K562 (cell line): ENCODE results near the gene HMOX2. TPM values are rescaled to one million over a fixed set of nuclear protein-coding genes. Genes with fewer than 3 reads are reported as not detected.

Source experiments
- CBFA2T3 ChIP-seq: fragments of 450-650 bp; IDR thresholded peaks from 2 replicates; pipeline ENCODE4 v1.6.1; 2017
- CGGBP1 ChIP-seq: fragments of 250-450 bp; sonication (Bioruptor Pico); IDR thresholded peaks from 2 replicates; pipeline ENCODE4 v1.9.0; 2021; ENCODE audit warnings: mild to moderate bottlenecking
- DEAF1 ChIP-seq: fragments of 450-650 bp; formaldehyde crosslinking; IDR thresholded peaks from 2 replicates; pipeline ENCODE4 v1.4.0; 2020; ENCODE audit warnings: mild to moderate bottlenecking, moderate library complexity
- E2F4 ChIP-seq: sonication (generic); formaldehyde crosslinking; IDR thresholded peaks from 2 replicates; pipeline ENCODE4 v1.8.0; 2022; ENCODE audit warnings: mild to moderate bottlenecking, low read depth, missing genetic modification reagents
- EP300 ChIP-seq: IDR thresholded peaks from 2 replicates; pipeline ENCODE4 v1.6.1; 2012; ENCODE audit warnings: low read length, improper control_type of control experiment
- MIER1 ChIP-seq: fragments of 450-650 bp; IDR thresholded peaks from 2 replicates; pipeline ENCODE4 v1.6.1; 2016; ENCODE audit warnings: antibody characterized with exemption, mild to moderate bottlenecking, low read depth
- NR2C1 ChIP-seq, 2 experiments: fragments of 450-650 bp; IDR thresholded peaks; 2 replicates each; pipeline ENCODE4 v1.6.1; 2017; ENCODE audit warnings: mild to moderate bottlenecking in 2 of 2, antibody characterized with exemption in 1 of 2, inconsistent platforms in 1 of 2, missing compliant biosample characterization in 1 of 2, missing genetic modification characterization in 1 of 2
- RBBP5 ChIP-seq: fragments of 200-600 bp; sonication (generic); IDR thresholded peaks from 2 replicates; pipeline ENCODE4 v1.6.1; 2012; ENCODE audit warnings: borderline replicate concordance, mild to moderate bottlenecking, low read length, control low read depth, inconsistent platforms; ENCODE audit not compliant: insufficient read depth, poor library complexity, severe bottlenecking
- SIN3A ChIP-seq, 2 experiments: fragments of 150-350 bp in 1 of 2; IDR thresholded peaks; 2 replicates each; pipeline ENCODE4 v1.6.1; 2011 to 2016; ENCODE audit warnings: borderline replicate concordance in 2 of 2, low read depth in 2 of 2, low read length in 2 of 2, mild to moderate bottlenecking in 2 of 2, moderate library complexity in 2 of 2; ENCODE audit not compliant: control insufficient read depth in 1 of 2
- ZNF134 ChIP-seq: fragments of 250-450 bp; sonication (Bioruptor Pico); conservative IDR thresholded peaks from 2 replicates; pipeline ENCODE4 v1.4.0; 2020
- ZNF263 ChIP-seq: sonication (generic); formaldehyde crosslinking; IDR thresholded peaks from 2 replicates; pipeline ENCODE4 v1.8.0; 2022; ENCODE audit warnings: mild to moderate bottlenecking, missing genetic modification reagents, borderline replicate concordance
- ZNF639 ChIP-seq, 2 experiments: fragments of 200-800 bp in 1 of 2; sonication (Bioruptor generic) in 1 of 2; sonication (generic) in 1 of 2; formaldehyde crosslinking in 1 of 2; IDR thresholded peaks in 1 of 2; conservative IDR thresholded peaks in 1 of 2; 2 replicates each; pipeline versions ENCODE4 v1.5.0 to v1.6.1; 2016 to 2020; ENCODE audit warnings: missing compliant biosample characterization in 1 of 2, missing genetic modification characterization in 1 of 2, missing genetic modification reagents in 1 of 2
- ZNF785 ChIP-seq: fragments of 250-450 bp; sonication (Bioruptor Pico); IDR thresholded peaks from 2 replicates; pipeline ENCODE4 v1.4.0; 2020; ENCODE audit warnings: mild to moderate bottlenecking
- polyA plus RNA-seq, 8 experiments: library from polyadenylated mRNA; depleted of rRNA in 4 of 8; stranded (reverse) in 5 of 8; unstranded in 3 of 8; fragments of >200 nt; fragmentation: Nextera tagmentation in 2 of 8; fragmentation: Illumina TruSeq in 1 of 8; extraction: Ambion mirVana in 2 of 8; extraction: Trizol in 1 of 8; gene quantifications; 2 replicates each; pipeline versions ENCODE4 v1.2.1 to v1.2.3, GENCODE V29; 2011 to 2014; ENCODE audit warnings: inconsistent platforms in 1 of 8, missing spikeins in 1 of 8
- total RNA-seq, 7 experiments: library from RNA; depleted of rRNA in 6 of 7; stranded (reverse); fragments of >200 nt in 6 of 7; fragmentation: Illumina TruSeq in 2 of 7; extraction: Trizol in 2 of 7; gene quantifications; 2 replicates each; pipeline versions ENCODE4 v1.2.1 to v1.2.3, GENCODE V29; 2011 to 2021; ENCODE audit warnings: low replicate concordance in 1 of 7
- TF ChIP-seq, protein P1 (sequence below): sonication (generic); formaldehyde crosslinking; IDR thresholded peaks from 2 replicates; pipeline ENCODE4 v1.8.0; 2023; ENCODE audit warnings: missing genetic modification reagents, mild to moderate bottlenecking, borderline replicate concordance

The HMOX2 gene
- total and polyA plus RNA-seq, 9 of the 15 experiments (the other 6 are each of a cell fraction or from before 2014, with no cell fraction given), result 26.8 to 87.4 (median 57.4) TPM

DNA sequence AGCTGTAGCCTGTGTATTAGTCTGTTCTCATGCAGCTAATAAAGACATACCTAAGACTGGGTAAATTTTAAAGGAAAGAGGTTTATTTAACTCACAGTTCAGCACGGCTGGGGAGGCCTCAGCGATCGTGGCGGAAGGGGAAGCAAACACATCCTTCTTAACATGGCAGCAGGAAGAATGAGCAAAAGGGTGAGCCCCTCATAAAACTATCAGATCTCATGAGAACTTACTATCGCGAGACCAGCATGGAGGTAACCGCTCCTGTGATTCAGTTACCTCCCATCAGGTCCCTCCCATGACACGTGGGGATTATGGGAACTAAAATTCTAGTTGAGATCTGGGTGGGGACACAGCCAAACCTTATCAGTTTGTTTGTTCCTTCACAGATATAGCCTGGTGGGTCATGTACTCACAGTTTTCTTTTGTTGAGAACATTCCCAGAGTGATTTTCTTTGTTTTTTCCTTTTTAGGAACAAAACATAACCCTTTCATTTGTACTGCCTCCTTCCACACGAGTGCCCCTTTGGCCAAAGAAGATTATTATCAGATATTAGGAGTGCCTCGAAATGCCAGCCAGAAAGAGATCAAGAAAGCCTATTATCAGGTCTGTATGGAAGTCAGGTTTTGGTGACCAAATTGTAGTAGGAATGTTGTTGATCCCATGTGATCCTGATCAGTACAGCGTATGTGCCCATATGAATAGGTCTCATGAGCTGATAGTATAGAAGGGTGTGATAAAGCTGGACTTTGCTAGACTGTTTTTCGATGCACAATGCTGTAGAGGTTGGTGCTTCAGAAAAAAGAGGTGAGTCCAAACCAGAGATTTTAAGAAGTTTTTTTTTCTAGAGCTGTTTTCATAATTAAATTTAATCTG is 42.0 kb upstream of the HMOX2 start (continued):
- TF ChIP-seq, protein P1, sequence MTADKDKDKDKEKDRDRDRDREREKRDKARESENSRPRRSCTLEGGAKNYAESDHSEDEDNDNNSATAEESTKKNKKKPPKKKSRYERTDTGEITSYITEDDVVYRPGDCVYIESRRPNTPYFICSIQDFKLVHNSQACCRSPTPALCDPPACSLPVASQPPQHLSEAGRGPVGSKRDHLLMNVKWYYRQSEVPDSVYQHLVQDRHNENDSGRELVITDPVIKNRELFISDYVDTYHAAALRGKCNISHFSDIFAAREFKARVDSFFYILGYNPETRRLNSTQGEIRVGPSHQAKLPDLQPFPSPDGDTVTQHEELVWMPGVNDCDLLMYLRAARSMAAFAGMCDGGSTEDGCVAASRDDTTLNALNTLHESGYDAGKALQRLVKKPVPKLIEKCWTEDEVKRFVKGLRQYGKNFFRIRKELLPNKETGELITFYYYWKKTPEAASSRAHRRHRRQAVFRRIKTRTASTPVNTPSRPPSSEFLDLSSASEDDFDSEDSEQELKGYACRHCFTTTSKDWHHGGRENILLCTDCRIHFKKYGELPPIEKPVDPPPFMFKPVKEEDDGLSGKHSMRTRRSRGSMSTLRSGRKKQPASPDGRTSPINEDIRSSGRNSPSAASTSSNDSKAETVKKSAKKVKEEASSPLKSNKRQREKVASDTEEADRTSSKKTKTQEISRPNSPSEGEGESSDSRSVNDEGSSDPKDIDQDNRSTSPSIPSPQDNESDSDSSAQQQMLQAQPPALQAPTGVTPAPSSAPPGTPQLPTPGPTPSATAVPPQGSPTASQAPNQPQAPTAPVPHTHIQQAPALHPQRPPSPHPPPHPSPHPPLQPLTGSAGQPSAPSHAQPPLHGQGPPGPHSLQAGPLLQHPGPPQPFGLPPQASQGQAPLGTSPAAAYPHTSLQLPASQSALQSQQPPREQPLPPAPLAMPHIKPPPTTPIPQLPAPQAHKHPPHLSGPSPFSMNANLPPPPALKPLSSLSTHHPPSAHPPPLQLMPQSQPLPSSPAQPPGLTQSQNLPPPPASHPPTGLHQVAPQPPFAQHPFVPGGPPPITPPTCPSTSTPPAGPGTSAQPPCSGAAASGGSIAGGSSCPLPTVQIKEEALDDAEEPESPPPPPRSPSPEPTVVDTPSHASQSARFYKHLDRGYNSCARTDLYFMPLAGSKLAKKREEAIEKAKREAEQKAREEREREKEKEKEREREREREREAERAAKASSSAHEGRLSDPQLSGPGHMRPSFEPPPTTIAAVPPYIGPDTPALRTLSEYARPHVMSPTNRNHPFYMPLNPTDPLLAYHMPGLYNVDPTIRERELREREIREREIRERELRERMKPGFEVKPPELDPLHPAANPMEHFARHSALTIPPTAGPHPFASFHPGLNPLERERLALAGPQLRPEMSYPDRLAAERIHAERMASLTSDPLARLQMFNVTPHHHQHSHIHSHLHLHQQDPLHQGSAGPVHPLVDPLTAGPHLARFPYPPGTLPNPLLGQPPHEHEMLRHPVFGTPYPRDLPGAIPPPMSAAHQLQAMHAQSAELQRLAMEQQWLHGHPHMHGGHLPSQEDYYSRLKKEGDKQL (CRISPR knock-in tag), result no peak
- TF ChIP-seq EP300 (peak; percentile 29; the same call in 1 of the 2 replicates), CGGBP1 (CRISPR knock-in tag) (no peak), DEAF1 (CRISPR knock-in tag) (no peak), MIER1 (no peak), ZNF639 (CRISPR knock-in tag; conservative IDR thresholded peaks at IDR 0.05 in 1 of 2, IDR thresholded peaks at IDR 0.05 in 1 of 2) (peak in 1 of 2 experiments; percentile 58; a peak in 1 of 4 replicates), NR2C1 (IDR thresholded peaks at IDR 0.05) (no peak), NR2C1 (tag; IDR thresholded peaks at IDR 0.05) (no peak), E2F4 (CRISPR knock-in tag) (no peak), ZNF134 (CRISPR knock-in tag) (no peak), ZNF263 (CRISPR knock-in tag) (no peak), ZNF785 (CRISPR knock-in tag) (no peak), CBFA2T3 (0 out of 2 replicates have a peak, but pooled peaks have one; percentile 22), RBBP5 (no peak), SIN3A (IDR thresholded peaks at IDR 0.05; ENCODE audit: borderline replicate concordance in 2 of 2, control insufficient read depth in 1 of 2, low read depth in 2 of 2, low read length in 2 of 2) (peak in 1 of 2 experiments; percentile 81; a peak in 1 of 4 replicates)
